ENCODE measurements around the gene UNC5B.

UNC5B gene

DNA sequence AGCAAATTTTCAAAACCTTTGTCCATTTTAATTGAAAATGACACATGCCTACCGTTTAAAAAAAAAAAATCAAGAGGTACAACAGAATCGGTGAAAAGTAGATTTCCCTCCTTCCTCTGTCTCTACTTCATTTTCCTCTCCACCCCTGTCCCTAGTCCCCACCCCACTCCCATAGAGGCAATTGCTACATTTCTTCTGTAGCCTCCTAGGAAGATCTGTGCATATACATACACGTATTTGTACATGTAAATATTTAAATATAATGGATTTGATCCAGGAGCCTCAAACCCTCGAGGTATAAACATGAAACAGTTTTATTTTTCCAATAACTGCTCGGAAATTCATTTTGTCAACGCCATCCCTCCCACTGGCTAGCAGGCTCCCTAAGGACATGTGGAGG, 92.5 kb downstream of the UNC5B start:
- in situ Hi-C loops (cut with HindIII; ENCODE audit: low sequenced_read_pairs), result no loop called here
- no peak overlapping the region for H3K4me3 ChIP-seq (ENCODE audit: low read depth, low read length)
- TF ChIP-seq, protein P1, sequence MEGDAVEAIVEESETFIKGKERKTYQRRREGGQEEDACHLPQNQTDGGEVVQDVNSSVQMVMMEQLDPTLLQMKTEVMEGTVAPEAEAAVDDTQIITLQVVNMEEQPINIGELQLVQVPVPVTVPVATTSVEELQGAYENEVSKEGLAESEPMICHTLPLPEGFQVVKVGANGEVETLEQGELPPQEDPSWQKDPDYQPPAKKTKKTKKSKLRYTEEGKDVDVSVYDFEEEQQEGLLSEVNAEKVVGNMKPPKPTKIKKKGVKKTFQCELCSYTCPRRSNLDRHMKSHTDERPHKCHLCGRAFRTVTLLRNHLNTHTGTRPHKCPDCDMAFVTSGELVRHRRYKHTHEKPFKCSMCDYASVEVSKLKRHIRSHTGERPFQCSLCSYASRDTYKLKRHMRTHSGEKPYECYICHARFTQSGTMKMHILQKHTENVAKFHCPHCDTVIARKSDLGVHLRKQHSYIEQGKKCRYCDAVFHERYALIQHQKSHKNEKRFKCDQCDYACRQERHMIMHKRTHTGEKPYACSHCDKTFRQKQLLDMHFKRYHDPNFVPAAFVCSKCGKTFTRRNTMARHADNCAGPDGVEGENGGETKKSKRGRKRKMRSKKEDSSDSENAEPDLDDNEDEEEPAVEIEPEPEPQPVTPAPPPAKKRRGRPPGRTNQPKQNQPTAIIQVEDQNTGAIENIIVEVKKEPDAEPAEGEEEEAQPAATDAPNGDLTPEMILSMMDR (IDR thresholded peaks at IDR 0.05; ENCODE audit: low read depth, low read length, missing control alignments), result no peak
- DNase-seq (ENCODE audit: low read depth), result no peak

DNA sequence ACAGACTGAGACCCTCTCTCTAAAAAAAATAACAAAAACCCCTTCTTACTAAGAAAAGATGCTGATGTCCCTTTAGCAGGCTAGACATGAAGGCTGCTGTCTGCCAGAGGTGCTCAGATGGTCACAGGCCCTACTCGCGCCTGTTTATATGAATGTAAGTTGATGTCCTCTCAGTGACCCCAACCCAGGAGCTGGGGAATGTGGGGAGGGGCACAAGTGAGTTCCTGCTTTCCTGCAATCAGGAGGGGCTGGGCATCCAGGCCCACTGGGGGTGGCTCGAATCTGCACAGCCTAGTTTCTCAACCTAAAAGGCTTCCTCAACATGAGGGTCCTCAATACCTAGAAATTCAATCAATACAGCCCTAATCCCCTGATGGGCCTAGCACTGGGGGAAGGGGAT, 94.6 kb downstream of the UNC5B start:
- in situ Hi-C loops (cut with HindIII; ENCODE audit: low sequenced_read_pairs), result no loop called here
- no peak for DNase-seq (ENCODE audit: low read depth)
- TF ChIP-seq, protein P1 (IDR thresholded peaks at IDR 0.05; ENCODE audit: low read depth, low read length, missing control alignments), result no peak
- H3K4me3 ChIP-seq (ENCODE audit: low read depth, low read length), result no peak overlapping the region

DNA sequence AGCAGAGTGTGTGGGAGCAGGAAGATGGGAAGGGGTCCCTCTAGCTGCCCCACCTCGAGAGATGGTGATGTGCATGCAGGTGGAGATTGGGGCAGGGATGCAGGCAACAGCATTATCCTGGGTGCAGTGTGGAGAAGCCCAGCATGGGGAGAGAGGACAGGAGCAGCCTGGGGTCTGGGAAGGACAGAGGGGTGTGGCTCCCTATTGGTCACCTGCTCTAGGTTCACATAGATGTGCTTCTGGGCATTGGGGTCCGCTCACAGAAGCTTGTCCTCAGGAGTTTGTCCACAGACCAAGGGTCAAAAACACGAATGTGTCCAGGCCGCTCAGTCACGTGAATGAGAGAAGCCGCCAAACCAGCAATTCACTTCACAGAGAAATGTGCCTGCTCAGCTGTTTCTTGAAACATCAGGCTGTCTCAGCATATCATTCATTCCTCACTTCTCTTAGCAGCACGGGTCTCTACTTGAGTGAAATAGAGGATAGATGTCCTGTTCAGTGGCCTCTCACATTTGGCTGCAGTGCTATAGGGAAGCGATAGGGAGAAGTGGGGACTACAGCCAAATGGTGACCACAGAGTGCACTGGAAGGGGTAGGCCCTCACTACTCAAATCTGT, 95.2 kb downstream of the UNC5B start:
- TF ChIP-seq, protein P1 (IDR thresholded peaks at IDR 0.05; ENCODE audit: low read depth, low read length, missing control alignments), result no peak
- DNase-seq (ENCODE audit: low read depth), result no peak
- no peak overlapping the region for H3K4me3 ChIP-seq (ENCODE audit: low read depth, low read length)
- in situ Hi-C loops (cut with HindIII; ENCODE audit: low sequenced_read_pairs), result no loop called here

DNA sequence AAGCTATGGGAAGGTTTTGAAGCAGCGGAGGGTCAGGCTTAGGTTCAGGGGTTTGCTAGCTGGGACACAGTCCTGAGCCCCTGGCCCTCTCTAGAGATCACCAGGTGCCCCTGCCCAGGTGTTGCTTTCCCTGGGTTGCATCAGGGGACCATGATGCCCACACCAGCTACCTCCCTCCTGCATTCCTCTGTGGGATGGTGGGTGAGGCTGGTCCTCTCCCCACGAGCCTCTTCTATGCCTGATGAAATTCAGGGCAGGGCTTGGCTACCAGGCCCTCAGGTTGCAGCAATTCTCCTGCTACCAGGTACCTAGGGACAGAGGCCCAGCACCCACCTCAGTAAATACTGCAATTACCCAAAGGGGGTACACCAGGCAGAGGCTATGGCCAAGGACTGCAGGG, 95.9 kb downstream of the UNC5B start:
- TF ChIP-seq, protein P1 (IDR thresholded peaks at IDR 0.05; ENCODE audit: low read depth, low read length, missing control alignments), result no peak
- H3K4me3 ChIP-seq (ENCODE audit: low read depth, low read length), result no peak overlapping the region
- in situ Hi-C loops (cut with HindIII; ENCODE audit: low sequenced_read_pairs), result no loop called here
- DNase-seq (ENCODE audit: low read depth), result no peak

DNA sequence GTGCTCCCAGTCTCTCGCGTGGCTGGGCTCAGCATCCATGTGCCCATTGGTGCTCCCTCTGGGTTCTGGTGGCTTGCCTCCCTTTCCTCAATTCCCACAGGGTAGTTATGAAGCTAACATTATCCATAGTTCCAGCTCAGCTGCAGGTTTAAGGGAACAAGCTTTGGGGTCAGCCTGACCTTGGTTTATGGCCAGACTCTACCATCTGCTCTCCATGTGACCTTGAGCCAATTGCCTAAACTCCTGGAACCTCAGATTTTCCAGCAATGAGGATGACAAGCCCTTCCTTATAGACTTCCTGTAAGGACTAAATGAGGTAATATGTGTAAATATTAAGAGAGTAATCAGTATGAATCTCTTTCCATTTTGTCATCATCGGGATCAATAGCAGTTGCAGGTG, 96.6 kb downstream of the UNC5B start:
- no peak overlapping the region for H3K4me3 ChIP-seq (ENCODE audit: low read depth, low read length)
- TF ChIP-seq, protein P1 (IDR thresholded peaks at IDR 0.05; ENCODE audit: low read depth, low read length, missing control alignments), result no peak
- in situ Hi-C loops (cut with HindIII; ENCODE audit: low sequenced_read_pairs), result no loop called here
- DNase-seq (ENCODE audit: low read depth), result no peak

DNA sequence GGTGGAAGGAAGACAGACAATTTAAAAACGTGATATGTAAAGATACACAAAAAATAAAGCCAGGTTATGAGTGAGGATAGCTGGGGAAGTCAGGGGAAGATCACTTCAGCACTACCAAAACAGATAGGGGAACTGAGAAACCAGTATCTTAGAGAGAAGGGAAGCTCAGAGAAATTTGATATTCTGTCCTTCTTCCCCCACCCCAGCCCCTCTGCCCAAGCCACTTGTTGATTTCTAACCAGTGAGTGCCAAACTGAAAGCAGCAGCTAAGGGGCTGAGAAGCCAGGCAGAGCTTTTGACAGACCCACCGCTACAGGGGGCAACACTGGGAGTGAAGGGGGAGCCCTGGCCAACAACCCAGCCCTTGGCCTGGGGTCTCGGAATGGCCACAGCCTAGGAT, 97.5 kb downstream of the UNC5B start:
- DNase-seq (ENCODE audit: low read depth), result no peak
- in situ Hi-C loops (cut with HindIII; ENCODE audit: low sequenced_read_pairs), result no loop called here
- TF ChIP-seq, protein P1 (IDR thresholded peaks at IDR 0.05; ENCODE audit: low read depth, low read length, missing control alignments), result no peak
- no peak overlapping the region for H3K4me3 ChIP-seq (ENCODE audit: low read depth, low read length)
